Breast epithelium (tissue), 4 donors: ENCODE data around the gene VWA2. TPM values are rescaled to one million over a fixed set of nuclear protein-coding genes. Genes with fewer than 3 reads are reported as not detected.
"Not testable (repeated sequence)": the region's sequence is repeated elsewhere in the genome, so short reads cannot be mapped to it uniquely, and the experiment has no call there.

Source experiments
- DNase-seq, 2 donors: peaks; one replicate each; pipeline ENCODE4 v3.0.0-alpha.2; 2019; ENCODE audit warnings: low spot score in 2 of 2
- H3K27ac ChIP-seq, 2 donors: fragments of 200-600 bp; sonication (generic) in 1 of 2; one replicate each; pipeline ENCODE4 v1.5.1; 2016 to 2019; ENCODE audit warnings: mild to moderate bottlenecking in 1 of 2
- H3K27me3 ChIP-seq, 2 donors: fragments of 200-600 bp; sonication (generic) in 1 of 2; one replicate each; pipeline versions ENCODE4 v1.5.1 to v1.6.0; 2017 to 2019; ENCODE audit warnings: control low read depth in 1 of 2, mild to moderate bottlenecking in 1 of 2
- H3K36me3 ChIP-seq: fragments of 200-600 bp; one replicate; pipeline ENCODE4 v1.5.1; 2019
- H3K4me1 ChIP-seq, 2 donors: fragments of 200-600 bp; sonication (generic); one replicate each; pipeline ENCODE4 v1.5.1; 2016 to 2019; ENCODE audit warnings: control low read depth in 1 of 2
- H3K4me3 ChIP-seq, 3 donors: fragments of 200-600 bp; sonication (generic); 1 replicate in 2 of 3; 2 replicates in 1 of 3; pipeline ENCODE4 v1.5.1; 2016 to 2019; ENCODE audit warnings: mild to moderate bottlenecking in 3 of 3, moderate library complexity in 2 of 3
- H3K9me3 ChIP-seq, 2 donors: fragments of 200-600 bp; sonication (generic) in 1 of 2; one replicate each; pipeline ENCODE4 v1.5.1; 2016 to 2019; ENCODE audit warnings: control low read depth in 1 of 2
- CTCF ChIP-seq, 3 donors: fragments of 450-650 bp; IDR thresholded peaks; one replicate each; pipeline ENCODE4 v1.5.1; 2016 to 2017; ENCODE audit warnings: antibody characterized with exemption in 3 of 3, mild to moderate bottlenecking in 3 of 3, moderate library complexity in 3 of 3
- POLR2A ChIP-seq: fragments of 450-650 bp; IDR thresholded peaks from one replicate; pipeline ENCODE4 v1.6.1; 2016; ENCODE audit warnings: antibody characterized with exemption, mild to moderate bottlenecking, moderate library complexity
- POLR2AphosphoS5 ChIP-seq, 3 donors: sonication (generic); formaldehyde crosslinking; IDR thresholded peaks; one replicate each; pipeline ENCODE4 v1.6.1; 2017; ENCODE audit warnings: antibody characterized with exemption in 3 of 3
- intact Hi-C: fragments of 100-400 bp; cut with DNase I; formaldehyde crosslinking; loops from one replicate; pipeline ENCODE4 v1.15.1; 2023; ENCODE audit warnings: low total_unique reads
- total RNA-seq, 3 donors: library from RNA; depleted of rRNA; stranded (reverse); fragments of >200 nt; gene quantifications; one replicate each; pipeline ENCODE4 v1.1.0, GENCODE V29; 2016

VWA2 gene
- total RNA-seq, 3 donors from 2014 or later = 0.48 to 18.7 (median 8.0) TPM

- Histone ChIP-seq H3K27ac (peak overlapping the region in 1 of 2 donors; percentile 69), H3K4me1 (peaks cover 3 to 8% of the 10 kb centered on the region in 2 donors), H3K9me3 (no peaks in the 10 kb centered on the region), H3K36me3 (no peaks in the 10 kb centered on the region), H3K27me3 (no peaks in the 10 kb centered on the region), H3K4me3 (no peak overlapping the region)
- no peak for DNase-seq
- intact Hi-C loops = no loop called here
- TF ChIP-seq POLR2A = no peak
- TF ChIP-seq POLR2AphosphoS5 (IDR thresholded peaks at IDR 0.05) = no peak
- TF ChIP-seq CTCF (IDR thresholded peaks at IDR 0.05) = no peak
Observed at GRCh38 chr10:114332301-114333192, 93.5 kb downstream of the VWA2 start.

- H3K9me3 ChIP-seq, DNase-seq, H3K27me3 ChIP-seq, H3K4me1 ChIP-seq, intact Hi-C loops, H3K36me3 ChIP-seq, H3K4me3 ChIP-seq: not testable (repeated sequence)
- peak overlapping the region in 1 of 2 donors; percentile 69 for H3K27ac ChIP-seq
Observed at GRCh38 chr10:114333441-114333840, 94.4 kb downstream of the VWA2 start.

GRCh38 chr10:114334301-114334700, 95.2 kb downstream of the VWA2 start:
- intact Hi-C loops = loop anchor here (1.0 kb wide), 1 partner anchor 24 kb away; no protein-coding TSS in a partner anchor
- H3K4me1 ChIP-seq = peaks cover 3 to 8% of the 10 kb centered on the region in 2 donors
- no peaks in the 10 kb centered on the region for H3K36me3 ChIP-seq
- no peak for DNase-seq
- no peaks in the 10 kb centered on the region for H3K9me3 ChIP-seq
- H3K27ac ChIP-seq = no peak overlapping the region
- H3K4me3 ChIP-seq = no peak overlapping the region
- no peak for TF ChIP-seq CTCF (IDR thresholded peaks at IDR 0.05)
- no peak for TF ChIP-seq POLR2A
- no peaks in the 10 kb centered on the region for H3K27me3 ChIP-seq

GRCh38 chr10:114335614-114336013, 96.6 kb downstream of the VWA2 start:
- intact Hi-C loops = no loop called here
- no peak for DNase-seq
- TF ChIP-seq POLR2AphosphoS5 (IDR thresholded peaks at IDR 0.05) (no peak), POLR2A (no peak), CTCF (IDR thresholded peaks at IDR 0.05) (no peak)
- H3K27me3 ChIP-seq = no peaks in the 10 kb centered on the region
- H3K9me3 ChIP-seq = no peaks in the 10 kb centered on the region
- peaks cover 3 to 8% of the 10 kb centered on the region in 2 donors for H3K4me1 ChIP-seq
- H3K27ac ChIP-seq = no peak overlapping the region
- H3K4me3 ChIP-seq = no peak overlapping the region
- no peaks in the 10 kb centered on the region for H3K36me3 ChIP-seq

GRCh38 chr10:114336823-114337509, 97.9 kb downstream of the VWA2 start:
- peak in 1 of 2 donors; percentile 53 for DNase-seq
- TF ChIP-seq POLR2A = no peak
- Histone ChIP-seq H3K4me1 (peaks cover 3 to 8% of the 10 kb centered on the region in 2 donors), H3K9me3 (no peaks in the 10 kb centered on the region), H3K27ac (peak overlapping the region; percentile 7 to 60), H3K4me3 (no peak overlapping the region), H3K36me3 (no peaks in the 10 kb centered on the region), H3K27me3 (no peaks in the 10 kb centered on the region)
- intact Hi-C loops = no loop called here
